Esophagus (tissue), 2 donors: ENCODE data around the gene CCNB2. TPM values are rescaled to one million over a fixed set of nuclear protein-coding genes. Genes with fewer than 3 reads are reported as not detected.
"Not testable (repeated sequence)": the region's sequence is repeated elsewhere in the genome, so short reads cannot be mapped to it uniquely, and the experiment has no call there.

Experiments
- H3K27ac ChIP-seq, 2 donors: one replicate each; pipeline ENCODE4 v1.5.1; 2013; ENCODE audit warnings: low read depth in 2 of 2, mild to moderate bottlenecking in 2 of 2, inconsistent platforms in 1 of 2, low read length in 1 of 2, moderate library complexity in 1 of 2
- H3K27me3 ChIP-seq, 2 donors: one replicate each; pipeline ENCODE4 v1.6.1; 2013; ENCODE audit warnings: low read length in 2 of 2, control low read depth in 1 of 2, mild to moderate bottlenecking in 1 of 2; ENCODE audit not compliant: insufficient read depth in 2 of 2, control insufficient read depth in 1 of 2
- H3K36me3 ChIP-seq, 2 donors: one replicate each; pipeline ENCODE4 v1.6.1; 2013; ENCODE audit warnings: low read length in 1 of 2; ENCODE audit not compliant: control insufficient read depth in 2 of 2, insufficient read depth in 2 of 2
- H3K4me1 ChIP-seq, 2 donors: one replicate each; pipeline ENCODE4 v1.6.1; 2013; ENCODE audit warnings: low read length in 1 of 2; ENCODE audit not compliant: control insufficient read depth in 2 of 2, insufficient read depth in 2 of 2
- H3K4me3 ChIP-seq, 2 donors: one replicate each; pipeline ENCODE4 v1.5.1; 2013; ENCODE audit warnings: low read length in 2 of 2, mild to moderate bottlenecking in 2 of 2, low read depth in 1 of 2, moderate library complexity in 1 of 2
- H3K9me3 ChIP-seq, 2 donors: one replicate each; pipeline ENCODE4 v1.6.1; 2013; ENCODE audit warnings: mild to moderate bottlenecking in 2 of 2, low read depth in 1 of 2, low read length in 1 of 2, moderate library complexity in 1 of 2; ENCODE audit not compliant: control insufficient read depth in 2 of 2, insufficient read depth in 1 of 2
- WGBS, 2 donors: extraction: QIAGEN DNeasy Blood & Tissue Kit; methylation state at CpG; one replicate each; pipeline ENCODE4 v1.1.7; 2013; 5-methylcytosine and 5-hydroxymethylcytosine counted together
- polyA plus RNA-seq, 2 donors: library from polyadenylated mRNA; stranded (reverse); fragments of 200-250 nt; gene quantifications; one replicate each; pipeline ENCODE4 v1.2.3, GENCODE V29; 2013
- donor health status: healthy with polysubstance abuse.
- donor health status: Bipolar disorder and iron deficiency.

Gene CCNB2
- polyA plus RNA-seq, 2 donors = 5.9 to 19.3 TPM

- H3K27ac ChIP-seq, H3K9me3 ChIP-seq, H3K4me1 ChIP-seq, H3K36me3 ChIP-seq, H3K27me3 ChIP-seq, H3K4me3 ChIP-seq: not testable (repeated sequence)
- WGBS, 2 donors = 94 to 98% methylated on average over 4 of the region's 4 CpGs
Measured at GRCh38 chr15:59125683-59126082, 20.7 kb downstream of the CCNB2 start.

- not testable (repeated sequence) for H3K27ac ChIP-seq, H3K36me3 ChIP-seq, H3K4me1 ChIP-seq, H3K9me3 ChIP-seq, H3K27me3 ChIP-seq, H3K4me3 ChIP-seq
- 86 to 92% methylated on average over 1 of the region's 1 CpG for WGBS, 2 donors
Measured at GRCh38 chr15:59127255-59127654, 22.3 kb downstream of the CCNB2 start.

GRCh38 chr15:59131456-59131855 lies 26.5 kb downstream of the CCNB2 start:
- H3K9me3 ChIP-seq = no peaks in the 10 kb centered on the region
- no peak overlapping the region for H3K4me3 ChIP-seq
- H3K4me1 ChIP-seq = no peaks in the 10 kb centered on the region
- 97 to 98% methylated on average over 16 of the region's 16 CpGs for WGBS, 2 donors
- peaks cover 0 to 25% of the 10 kb centered on the region in 2 donors for H3K36me3 ChIP-seq
- no peak overlapping the region for H3K27ac ChIP-seq
- no peaks in the 10 kb centered on the region for H3K27me3 ChIP-seq

- H3K27ac ChIP-seq = no peak overlapping the region
- H3K4me3 ChIP-seq = no peak overlapping the region
- H3K27me3 ChIP-seq = no peaks in the 10 kb centered on the region
- H3K4me1 ChIP-seq = no peaks in the 10 kb centered on the region
- H3K36me3 ChIP-seq = peaks cover 0 to 27% of the 10 kb centered on the region in 2 donors
- 93 to 95% methylated on average over 3 of the region's 3 CpGs for WGBS, 2 donors
- H3K9me3 ChIP-seq = no peaks in the 10 kb centered on the region
Measured at GRCh38 chr15:59131969-59132562, 27.1 kb downstream of the CCNB2 start.

GRCh38 chr15:59133929-59134427 lies 29.0 kb downstream of the CCNB2 start:
- WGBS, 2 donors = 97 to 98% methylated on average over 6 of the region's 6 CpGs
- Histone ChIP-seq H3K9me3 (no peaks in the 10 kb centered on the region), H3K36me3 (peaks cover 0 to 32% of the 10 kb centered on the region in 2 donors)

GRCh38 chr15:59137566-59137965 lies 32.6 kb downstream of the CCNB2 start:
- H3K9me3 ChIP-seq = no peaks in the 10 kb centered on the region

More at GRCh38 chr15:59133929-59134427, 29.0 kb downstream of the CCNB2 start:
- H3K4me3 ChIP-seq = no peak overlapping the region
- no peaks in the 10 kb centered on the region for H3K4me1 ChIP-seq
- no peaks in the 10 kb centered on the region for H3K27me3 ChIP-seq
- H3K27ac ChIP-seq = no peak overlapping the region

GRCh38 chr15:59138243-59138642 lies 33.3 kb downstream of the CCNB2 start:
- Histone ChIP-seq H3K36me3 (peaks cover 3 to 28% of the 10 kb centered on the region in 2 donors), H3K4me1 (no peaks in the 10 kb centered on the region)
- 69 to 72% methylated on average over 7 of the region's 7 CpGs for WGBS, 2 donors

More at GRCh38 chr15:59137566-59137965, 32.6 kb downstream of the CCNB2 start:
- 59 to 64% methylated on average over 2 of the region's 2 CpGs for WGBS, 2 donors
- H3K36me3 ChIP-seq = peaks cover 0 to 27% of the 10 kb centered on the region in 2 donors
- no peak overlapping the region for H3K27ac ChIP-seq
- no peaks in the 10 kb centered on the region for H3K27me3 ChIP-seq
- H3K4me3 ChIP-seq = no peak overlapping the region
- H3K4me1 ChIP-seq = no peaks in the 10 kb centered on the region

GRCh38 chr15:59140422-59141226 lies 35.7 kb downstream of the CCNB2 start:
- H3K27me3 ChIP-seq = no peaks in the 10 kb centered on the region
- no peaks in the 10 kb centered on the region for H3K4me1 ChIP-seq
- WGBS, 2 donors = 76 to 82% methylated on average over 9 of the region's 9 CpGs
- H3K4me3 ChIP-seq = no peak overlapping the region
- no peaks in the 10 kb centered on the region for H3K9me3 ChIP-seq
- H3K36me3 ChIP-seq = peaks cover 6 to 14% of the 10 kb centered on the region in 2 donors
- H3K27ac ChIP-seq = peak overlapping the region in 1 of 2 donors; percentile 80

More at GRCh38 chr15:59138243-59138642, 33.3 kb downstream of the CCNB2 start:
- no peaks in the 10 kb centered on the region for H3K27me3 ChIP-seq
- no peaks in the 10 kb centered on the region for H3K9me3 ChIP-seq
- no peak overlapping the region for H3K27ac ChIP-seq
- H3K4me3 ChIP-seq = no peak overlapping the region

- 88 to 95% methylated on average over 5 of the region's 5 CpGs for WGBS, 2 donors
- Histone ChIP-seq H3K27ac (no peak overlapping the region), H3K4me1 (no peaks in the 10 kb centered on the region), H3K27me3 (no peaks in the 10 kb centered on the region), H3K36me3 (peaks cover 6% of the 10 kb centered on the region in 2 donors), H3K9me3 (no peaks in the 10 kb centered on the region), H3K4me3 (no peak overlapping the region)
Measured at GRCh38 chr15:59143281-59143680, 38.3 kb downstream of the CCNB2 start.
